ENCODE results near the gene SLC44A4.
"Not testable (repeated sequence)": the region's sequence is repeated elsewhere in the genome, so short reads cannot be mapped to it uniquely, and the experiment has no call there.

SLC44A4 gene

GRCh38 chr6:31878726-31879125, at the start of gene SLC44A4:
Gene SLC44A4, minus strand, starts transcription at chr6:31878997. Its CDS starts 17 bp downstream, at chr6:31878980.
- in situ Hi-C loops (cut with MboI; ENCODE audit: low sequenced_read_pairs) = no loop called here

GRCh38 chr6:31928672-31928939, 49.8 kb upstream of the SLC44A4 start:
- in situ Hi-C loops (cut with MboI; ENCODE audit: low sequenced_read_pairs) = no loop called here

- in situ Hi-C loops (cut with MboI; ENCODE audit: low sequenced_read_pairs) = no loop called here
Observed at GRCh38 chr6:31927863-31928671, 49.3 kb upstream of the SLC44A4 start.

- in situ Hi-C loops (cut with MboI; ENCODE audit: low sequenced_read_pairs) = no loop called here
Observed at GRCh38 chr6:31927242-31927862, 48.6 kb upstream of the SLC44A4 start, which contains the start of gene C2. Gene C2, plus strand, starts transcription at chr6:31927717. Its CDS starts 36 bp downstream, at chr6:31927753.

- in situ Hi-C loops (cut with MboI; ENCODE audit: low sequenced_read_pairs) = no loop called here
Observed at GRCh38 chr6:31922942-31923341, 44.1 kb upstream of the SLC44A4 start.

GRCh38 chr6:31920811-31921210, 42.0 kb upstream of the SLC44A4 start:
- in situ Hi-C loops (cut with MboI; ENCODE audit: low sequenced_read_pairs) = no loop called here

GRCh38 chr6:31919624-31920303, 41.0 kb upstream of the SLC44A4 start:
- in situ Hi-C loops (cut with MboI; ENCODE audit: low sequenced_read_pairs) = no loop called here

- in situ Hi-C loops (cut with MboI; ENCODE audit: low sequenced_read_pairs) = no loop called here
Observed at GRCh38 chr6:31918069-31918720, 39.4 kb upstream of the SLC44A4 start.

- in situ Hi-C loops (cut with MboI; ENCODE audit: low sequenced_read_pairs) = no loop called here
Observed at GRCh38 chr6:31915756-31916155, 37.0 kb upstream of the SLC44A4 start.

- in situ Hi-C loops (cut with MboI; ENCODE audit: low sequenced_read_pairs) = no loop called here
Observed at GRCh38 chr6:31915351-31915750, 36.6 kb upstream of the SLC44A4 start.

GRCh38 chr6:31911826-31912585, 33.2 kb upstream of the SLC44A4 start:
- in situ Hi-C loops (cut with MboI; ENCODE audit: low sequenced_read_pairs) = no loop called here

- in situ Hi-C loops (cut with MboI; ENCODE audit: low sequenced_read_pairs) = not testable (repeated sequence)
Observed at GRCh38 chr6:31909298-31909697, 30.5 kb upstream of the SLC44A4 start.

- in situ Hi-C loops (cut with MboI; ENCODE audit: low sequenced_read_pairs) = no loop called here
Observed at GRCh38 chr6:31908791-31909190, 30.0 kb upstream of the SLC44A4 start.

GRCh38 chr6:31908255-31908654, 29.5 kb upstream of the SLC44A4 start:
- in situ Hi-C loops (cut with MboI; ENCODE audit: low sequenced_read_pairs) = not testable (repeated sequence)

- in situ Hi-C loops (cut with MboI; ENCODE audit: low sequenced_read_pairs) = no loop called here
Observed at GRCh38 chr6:31907158-31907813, 28.5 kb upstream of the SLC44A4 start.

GRCh38 chr6:31906727-31907126, 27.9 kb upstream of the SLC44A4 start:
- in situ Hi-C loops (cut with MboI; ENCODE audit: low sequenced_read_pairs) = not testable (repeated sequence)

- in situ Hi-C loops (cut with MboI; ENCODE audit: low sequenced_read_pairs) = no loop called here
Observed at GRCh38 chr6:31906122-31906521, 27.3 kb upstream of the SLC44A4 start.

- in situ Hi-C loops (cut with MboI; ENCODE audit: low sequenced_read_pairs) = no loop called here
Observed at GRCh38 chr6:31905041-31905440, 26.2 kb upstream of the SLC44A4 start.

- in situ Hi-C loops (cut with MboI; ENCODE audit: low sequenced_read_pairs) = no loop called here
Observed at GRCh38 chr6:31903957-31904356, 25.2 kb upstream of the SLC44A4 start.

GRCh38 chr6:31901953-31902643, 23.3 kb upstream of the SLC44A4 start, which contains the start of gene ZBTB12:
Gene ZBTB12, minus strand, starts transcription at chr6:31902086. Its CDS starts 781 bp downstream, at chr6:31901305.
- in situ Hi-C loops (cut with MboI; ENCODE audit: low sequenced_read_pairs) = no loop called here

Measured in hTERT RPE-1 (cell line).